Lung (tissue), 12 donors: ENCODE results near the gene RCOR2. TPM values are rescaled to one million over a fixed set of nuclear protein-coding genes. Genes with fewer than 3 reads are reported as not detected.

ENCODE experiments used
- ATAC-seq: fragments of 200-7000 bp; cut with Tn5 transposase; one replicate; pipeline ENCODE4 v1.9.1; 2020; ENCODE audit warnings: moderate number of reproducible peaks; ENCODE audit not compliant: insufficient read depth, low FRiP score
- DNase-seq, 3 donors: peaks; one replicate each; pipeline ENCODE4 v3.0.0-alpha.2; 2013 to 2017
- H3K27ac ChIP-seq, 2 donors: one replicate each; pipeline ENCODE4 v1.5.1; 2013; ENCODE audit warnings: mild to moderate bottlenecking in 2 of 2, moderate library complexity in 2 of 2, control low read depth in 1 of 2, inconsistent platforms in 1 of 2, low read depth in 1 of 2, low read length in 1 of 2
- H3K27me3 ChIP-seq, 3 donors: one replicate each; pipeline ENCODE4 v1.5.1; 2013; ENCODE audit warnings: low read length in 2 of 3; ENCODE audit not compliant: control insufficient read depth in 3 of 3, insufficient read depth in 3 of 3
- H3K36me3 ChIP-seq, 4 donors: one replicate each; pipeline ENCODE4 v1.5.1; 2013; ENCODE audit warnings: low read length in 4 of 4, mild to moderate bottlenecking in 1 of 4, moderate library complexity in 1 of 4; ENCODE audit not compliant: control insufficient read depth in 4 of 4, insufficient read depth in 4 of 4
- H3K4me1 ChIP-seq, 5 donors: one replicate each; pipeline ENCODE4 v1.5.1; 2013; ENCODE audit warnings: low read length in 5 of 5, mild to moderate bottlenecking in 2 of 5, moderate library complexity in 1 of 5; ENCODE audit not compliant: control insufficient read depth in 5 of 5, insufficient read depth in 5 of 5
- H3K4me3 ChIP-seq: one replicate; pipeline ENCODE4 v1.5.1; 2013; ENCODE audit warnings: mild to moderate bottlenecking, control low read depth, moderate library complexity
- H3K9ac ChIP-seq, 2 donors: one replicate each; pipeline ENCODE4 v1.5.1; 2013; ENCODE audit warnings: low read length in 2 of 2, control low read depth in 1 of 2; ENCODE audit not compliant: insufficient read depth in 1 of 2
- H3K9me3 ChIP-seq, 4 donors: one replicate each; pipeline ENCODE4 v1.5.1; 2013; ENCODE audit warnings: low read length in 3 of 4, mild to moderate bottlenecking in 1 of 4, moderate library complexity in 1 of 4; ENCODE audit not compliant: control insufficient read depth in 4 of 4, insufficient read depth in 3 of 4
- CTCF ChIP-seq: IDR thresholded peaks from 2 replicates; pipeline ENCODE4 v1.5.1; 2012; ENCODE audit warnings: mild to moderate bottlenecking; ENCODE audit errors: control extremely low read depth, extremely low read depth
- WGBS, 2 donors: extraction: QIAGEN DNeasy Blood & Tissue Kit; methylation state at CpG; one replicate each; pipeline ENCODE4 v1.1.7; 2013; 5-methylcytosine and 5-hydroxymethylcytosine counted together
- polyA plus RNA-seq, 2 donors: library from polyadenylated mRNA; stranded (reverse); fragments of 200-250 nt; gene quantifications; one replicate each; pipeline ENCODE4 v1.2.1, GENCODE V29; 2013
- total RNA-seq, 2 donors: library from RNA; depleted of rRNA in 1 of 2; stranded (reverse); fragments of >200 nt in 1 of 2; gene quantifications; one replicate each; pipeline ENCODE4 v1.2.1, GENCODE V29; 2014 to 2021
- donor health status: control.
- donor health status: control.
- donor health status: Bipolar disorder and iron deficiency.
- donor health status: healthy.
- donor health status: DM: yes; HTN: yes; CAD: no.

Gene RCOR2
- total and polyA plus RNA-seq, 4 donors, result 0.16 to 1.6 (median 0.87) TPM

- Histone ChIP-seq H3K36me3 (no peaks in the 10 kb centered on the region), H3K9me3 (no peaks in the 10 kb centered on the region), H3K9ac (no peak overlapping the region), H3K4me1 (peaks cover 0 to 9% (median 0%) of the 10 kb centered on the region in 5 donors), H3K27me3 (no peaks in the 10 kb centered on the region), H3K27ac (no peak overlapping the region), H3K4me3 (no peak overlapping the region)
- WGBS, 2 donors, result 38 to 55% methylated on average over 19 of the region's 19 CpGs
- no peak for ATAC-seq
- peak; percentile 70 to 78 (median 71) for DNase-seq
- TF ChIP-seq CTCF, result no peak
Measured at GRCh38 chr11:63961608-63962412, 44.8 kb upstream of the RCOR2 start.

- Histone ChIP-seq H3K9me3 (peaks cover 0 to 2% (median 0%) of the 10 kb centered on the region in 4 donors), H3K27me3 (no peaks in the 10 kb centered on the region), H3K9ac (no peak overlapping the region), H3K36me3 (peaks cover 0 to 25% (median 18%) of the 10 kb centered on the region in 4 donors), H3K27ac (no peak overlapping the region), H3K4me1 (peaks cover 0 to 9% (median 0%) of the 10 kb centered on the region in 5 donors), H3K4me3 (no peak overlapping the region)
- no peak for DNase-seq
- WGBS, 2 donors, result 88 to 96% methylated on average over 5 of the region's 5 CpGs
- no peak for TF ChIP-seq CTCF
- no peak for ATAC-seq
Measured at GRCh38 chr11:63958008-63958407, 41.0 kb upstream of the RCOR2 start.

- DNase-seq (no peak), ATAC-seq (no peak)
- Histone ChIP-seq H3K4me1 (no peaks in the 10 kb centered on the region), H3K9ac (no peak overlapping the region), H3K27me3 (no peaks in the 10 kb centered on the region), H3K9me3 (peaks cover 0 to 2% (median 0%) of the 10 kb centered on the region in 4 donors), H3K36me3 (peaks cover 8 to 28% (median 24%) of the 10 kb centered on the region in 4 donors), H3K27ac (no peak overlapping the region), H3K4me3 (no peak overlapping the region)
- 97 to 99% methylated on average over 4 of the region's 4 CpGs for WGBS, 2 donors
- TF ChIP-seq CTCF, result no peak
Measured at GRCh38 chr11:63952570-63952969, 35.6 kb upstream of the RCOR2 start.
